Measurements from ENCODE around the gene GPX2.

Gene GPX2

DNA sequence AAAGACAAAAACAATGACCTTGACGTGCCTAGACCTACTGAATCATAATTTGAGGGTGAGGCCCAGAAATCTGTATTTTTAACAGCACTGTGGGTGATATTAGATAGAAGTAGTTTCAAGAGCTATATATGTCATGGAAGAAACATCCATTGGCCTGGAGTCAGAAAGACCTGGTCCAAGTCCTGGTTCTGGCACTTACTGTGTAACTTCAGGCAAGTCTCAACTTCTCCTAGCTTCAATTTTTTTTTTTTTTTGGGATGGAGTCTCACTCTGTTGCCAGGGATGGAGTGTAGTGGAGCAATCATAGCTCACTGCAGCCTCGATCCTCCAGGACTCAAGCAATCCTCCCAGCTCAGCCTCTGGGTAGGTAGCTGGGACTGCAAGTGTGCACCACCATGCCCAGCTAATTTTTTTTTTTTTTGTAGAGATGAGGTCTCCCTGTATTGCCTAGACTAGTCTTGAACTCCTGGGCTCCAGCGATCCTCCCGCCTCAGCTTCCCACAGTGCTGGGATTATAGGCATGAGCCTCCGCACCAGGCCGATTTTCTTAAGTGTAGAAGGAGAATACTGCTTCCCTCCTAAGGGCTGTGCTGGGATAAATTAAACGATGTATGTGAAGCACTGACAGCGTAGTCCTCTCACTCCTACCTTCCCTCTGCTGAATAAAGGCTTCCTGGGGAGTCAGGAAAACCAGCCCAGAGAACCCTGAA, 14.3 kb upstream of the GPX2 start:
- TF ChIP-seq EP300 (IDR thresholded peaks at IDR 0.05; ENCODE audit: borderline replicate concordance) (no peak), CREB1 (IDR thresholded peaks at IDR 0.05; ENCODE audit: low read depth) (no peak), TEAD4 (IDR thresholded peaks at IDR 0.05) (no peak), RAD21 (IDR thresholded peaks at IDR 0.05; ENCODE audit: low read depth) (no peak), YY1 (IDR thresholded peaks at IDR 0.05; ENCODE audit: low read depth) (no peak), FOXM1 (IDR thresholded peaks at IDR 0.05; ENCODE audit: borderline replicate concordance, low read depth) (no peak), NFIC (IDR thresholded peaks at IDR 0.05) (no peak), EGR1 (IDR thresholded peaks at IDR 0.05) (no peak)
- TF ChIP-seq, protein P1, sequence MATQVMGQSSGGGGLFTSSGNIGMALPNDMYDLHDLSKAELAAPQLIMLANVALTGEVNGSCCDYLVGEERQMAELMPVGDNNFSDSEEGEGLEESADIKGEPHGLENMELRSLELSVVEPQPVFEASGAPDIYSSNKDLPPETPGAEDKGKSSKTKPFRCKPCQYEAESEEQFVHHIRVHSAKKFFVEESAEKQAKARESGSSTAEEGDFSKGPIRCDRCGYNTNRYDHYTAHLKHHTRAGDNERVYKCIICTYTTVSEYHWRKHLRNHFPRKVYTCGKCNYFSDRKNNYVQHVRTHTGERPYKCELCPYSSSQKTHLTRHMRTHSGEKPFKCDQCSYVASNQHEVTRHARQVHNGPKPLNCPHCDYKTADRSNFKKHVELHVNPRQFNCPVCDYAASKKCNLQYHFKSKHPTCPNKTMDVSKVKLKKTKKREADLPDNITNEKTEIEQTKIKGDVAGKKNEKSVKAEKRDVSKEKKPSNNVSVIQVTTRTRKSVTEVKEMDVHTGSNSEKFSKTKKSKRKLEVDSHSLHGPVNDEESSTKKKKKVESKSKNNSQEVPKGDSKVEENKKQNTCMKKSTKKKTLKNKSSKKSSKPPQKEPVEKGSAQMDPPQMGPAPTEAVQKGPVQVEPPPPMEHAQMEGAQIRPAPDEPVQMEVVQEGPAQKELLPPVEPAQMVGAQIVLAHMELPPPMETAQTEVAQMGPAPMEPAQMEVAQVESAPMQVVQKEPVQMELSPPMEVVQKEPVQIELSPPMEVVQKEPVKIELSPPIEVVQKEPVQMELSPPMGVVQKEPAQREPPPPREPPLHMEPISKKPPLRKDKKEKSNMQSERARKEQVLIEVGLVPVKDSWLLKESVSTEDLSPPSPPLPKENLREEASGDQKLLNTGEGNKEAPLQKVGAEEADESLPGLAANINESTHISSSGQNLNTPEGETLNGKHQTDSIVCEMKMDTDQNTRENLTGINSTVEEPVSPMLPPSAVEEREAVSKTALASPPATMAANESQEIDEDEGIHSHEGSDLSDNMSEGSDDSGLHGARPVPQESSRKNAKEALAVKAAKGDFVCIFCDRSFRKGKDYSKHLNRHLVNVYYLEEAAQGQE (IDR thresholded peaks at IDR 0.05; ENCODE audit: low read depth) = no peak
- TF ChIP-seq, protein P2, sequence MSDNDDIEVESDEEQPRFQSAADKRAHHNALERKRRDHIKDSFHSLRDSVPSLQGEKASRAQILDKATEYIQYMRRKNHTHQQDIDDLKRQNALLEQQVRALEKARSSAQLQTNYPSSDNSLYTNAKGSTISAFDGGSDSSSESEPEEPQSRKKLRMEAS (IDR thresholded peaks at IDR 0.05) = no peak

- TF ChIP-seq EGR1 (IDR thresholded peaks at IDR 0.05) = no peak
- TF ChIP-seq ZBTB7A (IDR thresholded peaks at IDR 0.05; ENCODE audit: low read depth) = no peak
- TF ChIP-seq CREB1 (IDR thresholded peaks at IDR 0.05; ENCODE audit: low read depth) = no peak
- TF ChIP-seq, protein P2 (IDR thresholded peaks at IDR 0.05) = no peak
- TF ChIP-seq FOXM1 (IDR thresholded peaks at IDR 0.05; ENCODE audit: borderline replicate concordance, low read depth) = no peak
- TF ChIP-seq, protein P1 (IDR thresholded peaks at IDR 0.05; ENCODE audit: low read depth) = no peak
- TF ChIP-seq CEBPB (IDR thresholded peaks at IDR 0.05) = no peak
- no peak for TF ChIP-seq TAF1 (IDR thresholded peaks at IDR 0.05; ENCODE audit: low read depth)
- TF ChIP-seq, protein P3, sequence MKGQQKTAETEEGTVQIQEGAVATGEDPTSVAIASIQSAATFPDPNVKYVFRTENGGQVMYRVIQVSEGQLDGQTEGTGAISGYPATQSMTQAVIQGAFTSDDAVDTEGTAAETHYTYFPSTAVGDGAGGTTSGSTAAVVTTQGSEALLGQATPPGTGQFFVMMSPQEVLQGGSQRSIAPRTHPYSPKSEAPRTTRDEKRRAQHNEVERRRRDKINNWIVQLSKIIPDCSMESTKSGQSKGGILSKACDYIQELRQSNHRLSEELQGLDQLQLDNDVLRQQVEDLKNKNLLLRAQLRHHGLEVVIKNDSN (IDR thresholded peaks at IDR 0.05) = no peak
- no peak for TF ChIP-seq TCF12 (IDR thresholded peaks at IDR 0.05; ENCODE audit: low read depth)
- no peak for TF ChIP-seq NFIC (IDR thresholded peaks at IDR 0.05)
- no peak for TF ChIP-seq EP300 (IDR thresholded peaks at IDR 0.05; ENCODE audit: borderline replicate concordance)
Measured at GRCh38 chr14:64955297-64955696, 12.8 kb upstream of the GPX2 start.

- TF ChIP-seq CEBPB (IDR thresholded peaks at IDR 0.05) = no peak
- TF ChIP-seq, protein P2 (IDR thresholded peaks at IDR 0.05) = no peak
Measured at GRCh38 chr14:64954491-64955240, 12.1 kb upstream of the GPX2 start.

GRCh38 chr14:64953661-64954060, 11.1 kb upstream of the GPX2 start:
- TF ChIP-seq ZBTB7A (IDR thresholded peaks at IDR 0.05; ENCODE audit: low read depth) = no peak
- TF ChIP-seq YY1 (IDR thresholded peaks at IDR 0.05; ENCODE audit: low read depth) = no peak
- TF ChIP-seq TEAD4 (IDR thresholded peaks at IDR 0.05) = no peak
- TF ChIP-seq FOXM1 (IDR thresholded peaks at IDR 0.05; ENCODE audit: borderline replicate concordance, low read depth) = no peak
- TF ChIP-seq TAF1 (IDR thresholded peaks at IDR 0.05; ENCODE audit: low read depth) = no peak
- TF ChIP-seq RAD21 (IDR thresholded peaks at IDR 0.05; ENCODE audit: low read depth) = no peak
- TF ChIP-seq NFIC (IDR thresholded peaks at IDR 0.05) = no peak
- no peak for TF ChIP-seq EP300 (IDR thresholded peaks at IDR 0.05; ENCODE audit: borderline replicate concordance)
- TF ChIP-seq CEBPB (IDR thresholded peaks at IDR 0.05) = no peak
- TF ChIP-seq, protein P2 (IDR thresholded peaks at IDR 0.05) = no peak
- TF ChIP-seq CREB1 (IDR thresholded peaks at IDR 0.05; ENCODE audit: low read depth) = no peak
- TF ChIP-seq, protein P3 (IDR thresholded peaks at IDR 0.05) = no peak
- TF ChIP-seq TCF12 (IDR thresholded peaks at IDR 0.05; ENCODE audit: low read depth) = no peak

GRCh38 chr14:64953310-64953654, 10.7 kb upstream of the GPX2 start:
- no peak for TF ChIP-seq ZBTB7A (IDR thresholded peaks at IDR 0.05; ENCODE audit: low read depth)
- no peak for TF ChIP-seq YY1 (IDR thresholded peaks at IDR 0.05; ENCODE audit: low read depth)
- no peak for TF ChIP-seq EGR1 (IDR thresholded peaks at IDR 0.05)
- TF ChIP-seq, protein P3 (IDR thresholded peaks at IDR 0.05) = no peak
- no peak for TF ChIP-seq CEBPB (IDR thresholded peaks at IDR 0.05)
- no peak for TF ChIP-seq CREB1 (IDR thresholded peaks at IDR 0.05; ENCODE audit: low read depth)
- no peak for TF ChIP-seq TEAD4 (IDR thresholded peaks at IDR 0.05)
- no peak for TF ChIP-seq TCF12 (IDR thresholded peaks at IDR 0.05; ENCODE audit: low read depth)
- TF ChIP-seq NFIC (IDR thresholded peaks at IDR 0.05) = no peak
- TF ChIP-seq RAD21 (IDR thresholded peaks at IDR 0.05; ENCODE audit: low read depth) = no peak
- TF ChIP-seq, protein P1 (IDR thresholded peaks at IDR 0.05; ENCODE audit: low read depth) = no peak
- no peak for TF ChIP-seq TAF1 (IDR thresholded peaks at IDR 0.05; ENCODE audit: low read depth)
- TF ChIP-seq, protein P2 (IDR thresholded peaks at IDR 0.05) = no peak
- no peak for TF ChIP-seq FOXM1 (IDR thresholded peaks at IDR 0.05; ENCODE audit: borderline replicate concordance, low read depth)
- no peak for TF ChIP-seq EP300 (IDR thresholded peaks at IDR 0.05; ENCODE audit: borderline replicate concordance)

All from Ishikawa (cell line).